GM19193 (cell line): ENCODE measurements around the gene FYTTD1.

Experiments used
- POLR2A ChIP-seq: IDR thresholded peaks from 4 replicates; pipeline ENCODE4 v1.6.1; 2011; ENCODE audit not compliant: insufficient read depth, insufficient read length; ENCODE audit errors: extremely low read depth

The FYTTD1 gene

GRCh38 chr3:197749601-197750395 lies at the start of gene FYTTD1:
Gene FYTTD1 (plus strand): TSS chr3:197749883. CDS start chr3:197749972, 89 bp downstream.
- peak; percentile 72 for TF ChIP-seq POLR2A

GRCh38 chr3:197700095-197700494 lies 49.6 kb upstream of the FYTTD1 start:
- no peak for TF ChIP-seq POLR2A

DNA sequence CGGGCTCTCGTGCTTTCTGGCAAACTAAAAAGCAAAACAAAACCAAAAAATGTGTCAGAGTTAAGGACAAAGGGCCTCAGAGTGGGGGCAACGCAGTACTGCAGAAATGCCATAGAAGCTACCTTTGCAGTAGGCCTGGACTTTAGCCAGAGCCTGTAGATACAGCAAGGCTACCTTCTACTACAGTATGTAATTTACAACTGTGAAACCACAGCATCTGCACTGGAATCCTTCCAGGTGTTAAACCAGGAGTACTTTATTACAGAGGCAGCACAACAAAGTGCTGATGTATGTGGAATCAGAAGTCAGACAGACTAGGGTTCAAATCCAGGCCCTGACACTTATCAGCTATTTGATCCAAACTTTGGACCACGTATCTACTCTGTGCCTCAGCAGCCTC lies 47.8 kb upstream of the FYTTD1 start:
- TF ChIP-seq POLR2A = no peak

DNA sequence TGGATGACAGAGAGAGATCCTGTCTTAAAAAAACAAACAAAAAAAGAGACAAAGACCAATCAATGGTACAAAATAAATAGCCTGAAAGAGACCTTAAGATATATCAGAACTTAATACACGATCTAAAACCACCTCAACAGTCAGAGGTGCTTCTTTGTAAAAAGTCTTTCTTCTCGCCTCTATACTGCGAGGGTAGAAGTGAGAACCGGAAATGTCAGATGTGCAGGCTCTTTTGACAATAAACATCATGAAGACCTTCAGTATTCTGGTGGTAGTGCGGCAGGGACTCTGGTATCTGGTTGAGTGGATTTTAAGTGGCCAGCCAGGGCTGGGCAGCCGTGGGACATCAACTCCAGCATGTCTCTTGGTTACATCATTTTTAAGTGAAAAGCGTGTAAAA lies 43.0 kb upstream of the FYTTD1 start:
- no peak for TF ChIP-seq POLR2A

- no peak for TF ChIP-seq POLR2A
Observed at GRCh38 chr3:197709135-197709534, 40.5 kb upstream of the FYTTD1 start.

DNA sequence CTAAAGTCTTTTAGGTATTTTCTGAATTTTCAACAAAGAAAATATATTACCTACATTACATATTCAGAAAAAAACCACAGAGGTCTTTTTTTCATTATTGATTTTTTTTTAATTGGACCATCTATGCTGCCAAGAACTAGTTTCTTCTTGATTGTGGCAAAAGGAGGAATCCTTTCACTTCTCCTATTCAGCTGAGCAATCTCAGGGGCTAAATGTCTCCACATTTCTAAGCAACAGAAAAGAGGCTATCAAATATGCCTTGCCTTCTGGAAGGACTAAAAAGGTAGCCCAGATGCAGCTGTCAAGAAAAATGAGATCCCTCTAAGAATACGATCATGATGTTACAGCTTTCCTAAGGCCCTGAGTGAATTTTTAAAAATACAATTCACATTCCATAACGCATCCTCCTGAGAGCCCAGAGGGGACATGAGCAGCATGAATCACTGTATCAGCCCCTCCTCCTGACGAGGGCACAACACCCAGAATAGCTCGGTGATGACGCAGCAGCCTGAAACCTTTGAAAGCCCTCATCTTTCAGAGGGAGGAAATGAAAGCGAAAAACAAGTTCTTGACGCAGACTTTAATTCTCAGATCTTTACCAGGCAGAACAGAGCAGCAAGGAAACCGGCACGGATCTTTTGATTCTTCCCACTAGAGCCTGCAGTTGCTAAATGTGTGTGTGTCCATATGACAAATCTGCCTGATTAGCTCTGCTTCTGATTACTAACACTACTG lies 37.5 kb upstream of the FYTTD1 start:
- TF ChIP-seq POLR2A = peak; percentile 42

- TF ChIP-seq POLR2A = no peak
Observed at GRCh38 chr3:197713477-197713822, 36.2 kb upstream of the FYTTD1 start.

DNA sequence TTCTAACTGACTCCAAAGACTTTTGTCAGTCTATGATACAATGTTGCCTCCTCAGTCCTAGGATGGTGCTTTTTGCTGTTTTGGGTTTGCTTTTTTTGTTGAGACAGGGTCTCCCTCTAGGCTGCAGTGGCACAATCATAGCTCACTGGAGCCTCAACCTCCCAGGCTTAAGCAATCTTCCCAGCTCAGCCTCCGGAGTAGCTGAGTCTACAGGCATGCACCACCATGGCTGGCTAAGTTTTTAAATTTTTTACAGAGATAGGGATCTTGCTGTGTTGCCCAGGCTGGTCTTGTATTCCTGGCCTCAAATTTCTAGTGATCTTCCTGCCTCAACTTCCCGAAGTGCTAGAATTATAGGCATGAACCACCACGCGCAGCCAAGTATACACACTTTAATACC lies 35.4 kb upstream of the FYTTD1 start:
- no peak for TF ChIP-seq POLR2A

- no peak for TF ChIP-seq POLR2A
Observed at GRCh38 chr3:197718891-197719290, 30.8 kb upstream of the FYTTD1 start.

DNA sequence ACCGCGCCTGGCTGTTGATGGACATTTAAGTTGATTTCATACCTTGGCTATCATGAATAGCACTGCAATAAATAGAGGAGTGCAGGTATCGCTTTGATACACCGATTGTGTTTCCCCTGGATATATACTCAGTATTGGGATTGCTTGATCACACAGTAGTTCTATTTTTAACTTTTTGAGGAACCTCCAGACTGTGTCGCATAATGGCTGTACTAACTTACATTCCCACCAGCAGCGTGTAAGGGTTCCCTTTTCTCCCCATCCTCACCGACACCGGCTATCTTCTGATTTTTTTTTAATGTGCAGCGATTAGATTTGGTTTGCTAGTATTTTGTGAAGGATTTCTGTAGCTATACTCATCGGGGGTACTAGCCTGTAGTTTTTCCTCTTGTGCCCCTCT lies 29.0 kb upstream of the FYTTD1 start:
- TF ChIP-seq POLR2A = no peak

DNA sequence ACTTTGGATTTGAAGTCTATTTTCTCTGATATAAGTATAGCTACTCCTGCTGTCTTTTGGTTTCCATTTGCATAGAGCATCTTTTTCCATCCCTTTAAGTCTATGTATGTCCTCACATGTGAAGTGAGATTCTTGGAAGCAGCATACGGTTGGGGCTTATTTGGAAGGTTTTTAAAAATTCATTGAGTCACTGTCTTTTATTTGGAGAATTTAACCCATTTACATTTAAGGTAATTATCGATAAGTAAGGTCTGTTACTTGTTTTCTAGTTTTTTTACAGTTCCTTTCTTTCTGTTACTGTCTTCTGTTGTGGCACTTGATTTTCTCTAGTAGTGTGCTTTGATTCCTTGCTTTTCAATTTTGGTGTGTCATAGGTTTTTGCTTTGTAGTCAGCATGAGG lies 26.9 kb upstream of the FYTTD1 start:
- TF ChIP-seq POLR2A = no peak

- no peak for TF ChIP-seq POLR2A
Observed at GRCh38 chr3:197728487-197728886, 21.2 kb upstream of the FYTTD1 start.

DNA sequence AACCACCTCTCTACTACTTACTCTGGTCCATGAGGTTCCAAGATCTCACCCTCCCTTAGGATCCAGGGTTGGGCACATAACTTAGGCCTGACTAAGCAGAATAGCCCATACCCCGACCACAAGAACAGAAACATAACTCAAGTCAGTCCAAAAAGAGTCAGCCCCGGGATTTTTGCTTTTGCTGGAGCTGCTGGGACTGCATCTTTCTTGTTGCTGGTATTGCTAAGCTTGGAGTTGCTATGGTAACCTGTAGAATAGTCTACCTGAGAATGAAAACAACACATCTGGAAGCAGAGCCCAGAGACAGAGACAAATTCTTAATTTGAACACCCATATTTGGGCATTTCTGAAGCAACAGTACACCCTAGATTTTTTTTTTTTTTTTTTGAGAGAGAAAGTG lies 19.5 kb upstream of the FYTTD1 start:
- no peak for TF ChIP-seq POLR2A

GRCh38 chr3:197733042-197733441 lies 16.6 kb upstream of the FYTTD1 start:
- TF ChIP-seq POLR2A = no peak

DNA sequence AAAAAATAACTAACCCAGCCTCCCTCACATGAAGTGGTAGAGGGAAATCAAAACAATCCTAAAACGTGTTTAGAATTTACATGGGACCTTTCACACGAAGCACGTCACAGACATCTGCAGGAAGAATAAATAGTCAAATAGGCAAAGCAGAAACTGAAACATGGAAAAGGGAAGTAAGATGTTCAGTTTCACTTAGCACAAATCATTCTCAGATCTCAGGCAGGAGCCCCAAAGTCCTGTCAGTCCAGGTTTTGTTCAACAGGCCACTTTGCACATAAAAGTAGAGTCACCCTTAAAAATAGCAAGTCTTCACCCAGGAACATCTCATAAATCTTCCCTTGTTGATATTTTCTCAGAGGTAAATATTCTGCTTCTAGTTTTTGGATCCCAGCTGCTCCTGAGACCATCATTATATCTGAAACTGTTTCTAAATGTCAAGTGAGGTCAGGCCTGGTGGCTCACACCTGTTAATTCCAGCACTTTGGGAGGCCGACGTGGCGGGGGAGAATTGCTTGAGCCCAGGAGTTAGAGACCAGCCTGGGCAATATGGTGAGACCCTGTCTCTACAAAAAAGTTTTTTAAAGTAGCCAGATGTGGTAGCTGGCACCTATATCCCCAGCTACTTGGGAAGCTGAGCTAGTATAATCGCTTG lies 14.9 kb upstream of the FYTTD1 start:
- peak; percentile 34 for TF ChIP-seq POLR2A
